Fibroblast of mammary gland (primary cell): ENCODE results near the gene PTPRN.
A peak's percentile ranks its signal among the peaks of the same experiment; 100 is the strongest.

Experiments
- DNase-seq: peaks from one replicate; pipeline ENCODE4 v3.0.0-alpha.2; 2010; ENCODE audit warnings: low read depth
- H3K4me3 ChIP-seq: 2 replicates; pipeline ENCODE4 v1.5.1; 2011; ENCODE audit warnings: low read depth, mild to moderate bottlenecking, low read length, moderate library complexity; ENCODE audit not compliant: control insufficient read depth
- CTCF ChIP-seq: conservative IDR thresholded peaks from 2 replicates; pipeline ENCODE4 v1.5.1; 2011; ENCODE audit warnings: low read depth, low read length, inconsistent platforms; ENCODE audit not compliant: control insufficient read depth, insufficient read depth

Gene PTPRN

GRCh38 chr2:219350710-219351221, 41.6 kb upstream of the PTPRN start:
- H3K4me3 ChIP-seq: no peak overlapping the region
- DNase-seq: peak; percentile 85
- no peak for TF ChIP-seq CTCF

DNA sequence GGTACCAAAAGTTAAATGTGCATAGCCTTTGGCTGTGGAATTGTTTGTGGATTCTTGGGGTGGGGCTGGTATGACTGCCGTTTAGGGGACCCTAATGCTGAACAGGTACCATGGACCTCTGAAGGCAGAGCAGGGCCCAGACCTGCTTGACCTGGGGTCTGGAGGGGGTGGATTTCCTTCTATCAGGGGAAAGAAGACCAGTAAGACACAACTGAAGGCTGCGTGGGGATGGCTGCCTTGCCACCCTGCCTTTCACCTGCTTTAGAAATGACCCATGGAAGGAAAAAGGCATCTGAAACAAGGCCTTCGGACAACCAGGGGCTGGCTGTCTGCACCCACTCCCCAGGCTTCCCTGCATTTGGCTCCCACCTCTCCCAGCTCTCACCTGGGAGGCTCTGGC, 41.0 kb upstream of the PTPRN start:
- no peak for DNase-seq
- TF ChIP-seq CTCF: no peak
- H3K4me3 ChIP-seq: no peak overlapping the region

- no peak for DNase-seq
- no peak overlapping the region for H3K4me3 ChIP-seq
- TF ChIP-seq CTCF: no peak
Measured at GRCh38 chr2:219344751-219345430, 35.7 kb upstream of the PTPRN start.

GRCh38 chr2:219335373-219335786, 26.2 kb upstream of the PTPRN start:
- TF ChIP-seq CTCF: no peak
- peak; percentile 16 for DNase-seq
- no peak overlapping the region for H3K4me3 ChIP-seq

- H3K4me3 ChIP-seq: no peak overlapping the region
- no peak for DNase-seq
- TF ChIP-seq CTCF: no peak
Measured at GRCh38 chr2:219334076-219334475, 24.9 kb upstream of the PTPRN start.

GRCh38 chr2:219332542-219332941, 23.3 kb upstream of the PTPRN start, which contains the start of gene RESP18:
RESP18 (minus strand) TSS chr2:219332744.
- no peak for TF ChIP-seq CTCF
- DNase-seq: no peak

More at GRCh38 chr2:219332542-219332941, 23.3 kb upstream of the PTPRN start, which contains the start of gene RESP18:
- H3K4me3 ChIP-seq: no peak within 1 kb of the TSS
